DMS79 (cell line): ENCODE measurements around the gene PEX7.
"Not testable (repeated sequence)": the region's sequence is repeated elsewhere in the genome, so short reads cannot be mapped to it uniquely, and the experiment has no call there.

Experiments used
- DNase-seq: peaks from one replicate; lab custom pipeline; 2025; lab: John Stamatoyannopoulos, UW

The PEX7 gene, protein sequence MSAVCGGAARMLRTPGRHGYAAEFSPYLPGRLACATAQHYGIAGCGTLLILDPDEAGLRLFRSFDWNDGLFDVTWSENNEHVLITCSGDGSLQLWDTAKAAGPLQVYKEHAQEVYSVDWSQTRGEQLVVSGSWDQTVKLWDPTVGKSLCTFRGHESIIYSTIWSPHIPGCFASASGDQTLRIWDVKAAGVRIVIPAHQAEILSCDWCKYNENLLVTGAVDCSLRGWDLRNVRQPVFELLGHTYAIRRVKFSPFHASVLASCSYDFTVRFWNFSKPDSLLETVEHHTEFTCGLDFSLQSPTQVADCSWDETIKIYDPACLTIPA

DNA sequence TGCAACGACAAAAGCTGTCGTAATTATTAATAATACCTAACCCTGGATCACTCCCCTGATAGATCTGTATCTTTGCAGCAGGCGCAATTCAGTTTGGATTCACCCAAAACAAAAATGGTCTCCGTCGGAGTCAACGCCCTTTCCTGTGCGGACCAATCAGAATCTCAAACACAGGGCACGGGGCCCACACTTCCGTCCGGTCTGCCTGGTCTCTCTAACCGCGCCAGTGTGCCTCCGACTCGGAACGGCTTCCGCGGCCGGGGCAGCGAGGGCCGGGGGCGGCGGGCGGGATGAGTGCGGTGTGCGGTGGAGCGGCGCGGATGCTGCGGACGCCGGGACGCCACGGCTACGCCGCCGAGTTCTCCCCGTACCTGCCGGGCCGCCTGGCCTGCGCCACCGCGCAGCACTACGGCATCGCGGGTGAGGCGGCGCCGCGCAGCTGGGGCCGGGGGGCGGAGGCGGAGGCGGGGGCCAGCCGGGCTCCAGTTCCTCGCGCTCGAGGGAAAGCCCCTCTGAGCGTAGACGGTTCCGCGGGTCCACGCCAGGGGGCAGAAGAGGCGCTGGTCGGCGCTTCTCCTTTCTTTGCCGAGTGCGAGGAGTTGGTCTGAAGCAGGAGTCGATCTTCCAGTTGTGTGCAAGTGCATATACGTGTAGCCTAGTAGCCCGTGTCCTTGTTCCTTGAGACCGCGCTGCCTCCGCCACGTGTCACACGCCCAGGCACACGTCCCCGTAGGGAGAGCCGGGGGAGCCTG is at the start of gene PEX7:
Gene PEX7, plus strand, starts transcription at position 217 of the 752 bp plus-strand sequence. Its CDS starts 74 bp downstream, at position 291.
- peak; percentile 86 for DNase-seq

DNA sequence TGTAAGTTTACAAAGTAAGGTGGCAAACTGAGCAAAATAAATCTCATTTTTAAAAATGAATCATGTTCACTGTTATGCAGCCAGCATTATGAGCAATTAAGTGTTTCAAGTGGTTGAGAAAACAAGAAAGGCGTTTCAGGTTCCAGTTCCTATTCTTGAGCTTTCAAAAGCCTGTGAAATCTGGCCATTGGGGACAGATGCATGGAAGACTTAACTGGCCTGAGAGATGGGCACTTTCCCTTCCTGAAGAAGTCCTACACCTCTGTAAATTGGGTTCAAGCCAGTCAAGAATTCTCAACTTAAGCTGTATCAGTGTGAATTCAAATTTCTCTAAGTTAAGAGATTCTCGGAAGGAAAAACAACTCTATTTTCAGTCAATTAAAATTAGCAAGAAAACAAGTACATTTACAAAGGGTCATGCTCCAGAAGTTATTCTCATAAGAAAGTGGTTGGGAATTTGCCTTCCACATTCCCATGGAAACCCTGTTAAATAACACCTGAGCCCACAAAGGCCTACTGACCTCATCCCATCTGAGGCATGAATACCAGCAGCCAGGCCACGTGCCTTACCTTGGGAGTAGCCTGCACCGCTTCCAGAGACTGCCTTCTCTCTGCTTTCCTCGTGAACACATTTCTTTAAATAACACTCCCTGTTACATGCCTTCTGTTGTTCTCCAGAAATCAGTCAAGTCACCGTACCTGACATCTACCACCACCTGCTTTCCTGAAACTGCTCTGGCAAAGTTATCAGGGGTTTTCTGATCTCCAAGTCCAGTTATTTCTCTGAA is 49.5 kb upstream of the PEX7 start:
- DNase-seq = peak; percentile 81

DNA sequence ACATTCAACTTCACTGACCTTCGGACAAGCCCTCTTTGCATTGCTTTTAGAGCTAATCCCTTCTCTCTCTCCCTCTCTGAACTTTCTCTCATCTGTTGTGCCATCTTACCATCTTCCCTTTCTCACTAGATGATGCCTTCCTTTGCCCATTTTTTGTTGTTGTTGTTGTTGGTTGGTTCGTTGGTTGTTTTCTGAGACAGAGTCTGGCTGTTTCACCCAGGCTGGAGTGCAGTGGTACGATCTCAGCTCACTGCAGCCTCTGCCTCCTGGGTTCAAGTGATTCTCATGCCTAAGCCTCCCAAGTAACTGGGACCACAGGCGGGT is 49.0 kb upstream of the PEX7 start:
- DNase-seq = no peak

DNA sequence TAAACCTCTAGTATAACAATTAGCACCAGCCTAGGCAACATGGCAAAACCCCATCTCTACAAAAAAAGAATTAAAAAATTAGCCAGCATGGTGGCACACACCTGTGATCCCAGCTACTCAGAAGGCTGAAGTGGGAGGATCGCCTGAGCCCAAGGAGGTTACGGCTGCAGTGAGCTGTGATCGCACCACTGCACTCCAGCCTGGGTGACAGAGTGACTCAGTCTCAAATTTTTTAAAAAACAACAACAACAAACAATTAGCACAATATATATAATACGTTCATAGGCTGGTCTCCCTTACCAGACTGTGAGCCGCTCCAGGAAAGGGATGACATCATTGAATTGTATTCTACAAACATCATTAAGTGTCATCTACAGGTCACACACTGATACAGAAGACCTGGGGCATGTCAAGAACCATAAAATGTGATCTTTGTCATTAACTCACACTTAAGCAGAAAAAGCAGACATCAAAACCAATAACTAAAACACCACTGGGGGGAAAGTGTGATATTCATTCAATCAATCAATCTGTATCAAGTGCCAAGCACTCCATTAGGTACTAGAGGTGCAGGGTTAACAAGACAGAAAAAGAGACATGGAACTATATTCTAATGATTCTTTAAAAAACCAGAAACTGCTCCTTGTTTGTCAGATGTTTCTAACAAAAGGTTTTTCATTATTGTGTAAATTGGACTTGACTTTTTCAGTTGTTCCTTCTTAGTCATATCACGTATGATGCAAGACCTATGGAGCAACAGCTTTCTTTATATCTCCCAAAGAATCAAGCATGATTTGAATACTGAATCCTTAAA is 48.0 kb upstream of the PEX7 start:
- DNase-seq = peak; percentile 13

DNA sequence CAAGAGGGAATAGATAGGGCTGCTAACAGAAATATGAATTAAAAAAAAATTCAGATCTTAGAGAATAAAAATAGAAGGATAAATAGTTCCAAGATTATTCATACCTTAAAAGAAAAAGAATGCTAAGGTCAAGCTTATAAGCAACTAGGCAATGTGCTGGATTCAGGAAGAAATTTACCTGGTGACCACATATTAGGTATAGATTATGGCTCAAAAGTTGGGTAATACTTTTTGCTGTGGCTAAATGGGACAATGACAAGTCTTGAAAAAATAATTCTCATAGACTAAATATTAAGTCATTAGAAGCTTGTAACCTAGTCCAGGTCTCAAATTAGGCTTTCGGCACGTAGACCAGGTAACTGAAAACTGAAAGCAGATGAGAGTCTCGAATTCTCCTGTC is 47.3 kb upstream of the PEX7 start:
- no peak for DNase-seq

DNA sequence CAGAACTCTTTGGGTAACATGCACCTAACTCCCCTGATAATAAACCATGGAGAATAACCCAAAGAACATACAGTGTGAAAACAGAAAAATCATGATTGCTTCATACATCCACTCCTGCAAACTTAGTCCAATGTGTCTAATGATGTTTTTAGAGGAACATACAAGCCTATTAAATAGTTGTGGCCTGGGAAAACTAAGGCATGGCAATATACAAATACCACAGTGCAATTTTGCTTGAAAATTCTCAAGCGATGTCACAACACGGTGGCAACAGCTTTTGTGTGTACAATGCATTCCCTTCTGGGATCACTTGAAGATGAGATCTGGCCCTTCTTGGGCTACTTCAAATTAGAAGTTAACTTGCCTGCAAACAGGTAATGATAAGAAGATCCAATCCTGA is 46.8 kb upstream of the PEX7 start:
- no peak for DNase-seq

- no peak for DNase-seq
Measured at GRCh38 chr6:136777651-136778050, 44.7 kb upstream of the PEX7 start.

- no peak for DNase-seq
Measured at GRCh38 chr6:136779682-136780081, 42.7 kb upstream of the PEX7 start.

GRCh38 chr6:136780972-136781371 is 41.4 kb upstream of the PEX7 start:
- DNase-seq = no peak

GRCh38 chr6:136782021-136782770 is 40.2 kb upstream of the PEX7 start:
- no peak for DNase-seq

DNA sequence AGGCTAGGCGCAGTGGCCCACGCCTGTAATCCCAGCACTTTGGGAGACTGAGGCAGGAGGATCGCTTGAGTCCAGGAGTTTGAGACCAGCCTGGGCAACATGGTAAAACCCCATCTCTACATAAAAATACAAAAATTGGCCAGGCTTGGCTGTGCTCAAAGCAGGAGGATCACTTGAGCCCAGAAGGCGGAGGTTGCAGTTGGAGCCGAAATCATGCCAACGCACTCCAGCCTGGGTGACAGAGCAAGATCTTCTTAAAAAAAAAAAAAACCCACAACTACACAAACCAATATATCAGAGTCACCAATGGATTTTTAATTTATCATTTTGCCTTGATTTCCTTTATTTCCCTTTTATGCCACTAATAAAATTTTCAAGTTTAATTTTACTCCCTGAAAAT is 39.4 kb upstream of the PEX7 start:
- DNase-seq = no peak

- no peak for DNase-seq
Measured at GRCh38 chr6:136783495-136784270, 38.7 kb upstream of the PEX7 start.

GRCh38 chr6:136784271-136784664 is 38.1 kb upstream of the PEX7 start:
- no peak for DNase-seq

DNA sequence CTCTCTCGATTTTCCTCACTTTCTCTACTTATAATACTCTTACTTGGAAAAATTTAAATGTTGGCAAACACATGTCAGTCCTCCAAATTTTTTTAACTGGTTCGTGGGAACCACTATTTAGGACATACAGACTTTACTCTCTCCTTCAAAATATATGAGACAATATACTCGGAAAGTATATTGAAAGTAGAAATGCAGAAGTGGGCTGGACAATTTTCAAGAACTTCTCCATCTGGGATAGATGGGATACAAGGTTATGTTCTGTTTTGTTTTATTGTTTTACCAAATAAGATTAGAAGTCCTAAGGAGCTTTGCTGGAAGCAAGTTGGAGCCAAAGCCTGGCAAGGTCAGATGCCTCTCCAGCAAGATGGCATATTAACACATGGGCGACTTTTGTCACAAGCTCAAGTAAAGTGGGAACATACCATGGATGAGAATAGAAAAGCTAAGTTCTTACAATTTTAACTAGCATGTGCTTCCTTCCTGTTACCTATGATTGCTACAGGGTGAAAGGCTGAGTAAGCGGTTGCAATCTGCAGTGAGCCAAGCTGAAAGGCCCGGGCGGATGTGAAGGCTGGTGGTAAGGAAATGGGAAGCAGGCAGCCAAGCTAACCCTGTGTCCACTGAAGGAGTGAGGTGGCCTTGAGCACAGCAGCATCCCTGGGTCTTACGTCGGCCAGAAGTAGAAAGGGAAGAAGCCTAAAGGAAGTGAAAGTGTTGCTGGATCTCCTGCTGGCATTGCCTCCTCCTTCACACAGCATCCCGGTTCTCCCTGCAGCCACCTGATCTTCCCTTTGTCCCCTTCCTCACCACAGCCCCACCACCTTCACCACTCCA is 37.3 kb upstream of the PEX7 start:
- DNase-seq = no peak

DNA sequence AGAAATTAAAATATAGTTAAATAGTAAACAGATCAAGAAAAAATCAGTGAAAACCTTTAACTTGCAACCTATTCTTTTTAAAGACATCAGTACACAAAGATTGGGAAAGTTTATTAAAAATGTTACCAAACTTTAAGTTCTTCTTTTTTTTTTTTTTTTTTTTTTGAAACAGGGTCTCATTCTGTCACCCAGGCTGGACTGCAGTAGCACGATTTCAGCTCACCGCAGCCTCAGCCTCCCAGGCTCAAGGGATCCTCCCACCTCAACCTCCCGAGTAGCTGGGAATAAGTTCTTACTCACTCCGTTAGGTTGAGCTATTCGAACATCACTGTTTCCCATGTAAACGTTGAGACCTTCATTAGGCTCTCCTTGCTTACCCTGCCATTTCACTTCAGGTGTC is 35.7 kb upstream of the PEX7 start:
- no peak for DNase-seq

DNA sequence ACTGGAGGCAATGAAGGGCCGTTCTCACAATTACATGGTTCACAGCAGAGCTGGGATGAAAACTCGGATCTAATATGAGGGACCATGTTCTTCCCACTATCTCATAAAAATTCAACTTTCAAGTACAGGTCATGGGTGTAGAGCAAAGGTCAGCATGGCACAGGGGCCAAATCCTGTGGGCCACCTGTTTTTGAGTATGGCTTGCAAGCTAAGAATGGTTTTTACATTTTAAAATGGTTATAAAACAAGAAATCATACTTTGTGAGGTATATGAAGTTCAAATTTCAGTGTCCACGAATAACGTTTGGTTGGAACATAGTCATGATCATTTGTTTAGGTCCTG is 34.7 kb upstream of the PEX7 start:
- DNase-seq = no peak

- DNase-seq = no peak
Measured at GRCh38 chr6:136788069-136788902, 34.1 kb upstream of the PEX7 start.

- DNase-seq = not testable (repeated sequence)
Measured at GRCh38 chr6:136789440-136789839, 33.0 kb upstream of the PEX7 start.
